Hippocampal formation (tissue), 2 donors: ENCODE results near the gene DLG2.
A peak's percentile ranks its signal among the peaks of the same experiment; 100 is the strongest.
"Not testable (repeated sequence)": the region's sequence is repeated elsewhere in the genome, so short reads cannot be mapped to it uniquely, and the experiment has no call there.

ENCODE experiments used
- DNase-seq, 2 donors: peaks; one replicate each; lab custom pipeline; 2025; lab: John Stamatoyannopoulos, UW

Gene DLG2

DNA sequence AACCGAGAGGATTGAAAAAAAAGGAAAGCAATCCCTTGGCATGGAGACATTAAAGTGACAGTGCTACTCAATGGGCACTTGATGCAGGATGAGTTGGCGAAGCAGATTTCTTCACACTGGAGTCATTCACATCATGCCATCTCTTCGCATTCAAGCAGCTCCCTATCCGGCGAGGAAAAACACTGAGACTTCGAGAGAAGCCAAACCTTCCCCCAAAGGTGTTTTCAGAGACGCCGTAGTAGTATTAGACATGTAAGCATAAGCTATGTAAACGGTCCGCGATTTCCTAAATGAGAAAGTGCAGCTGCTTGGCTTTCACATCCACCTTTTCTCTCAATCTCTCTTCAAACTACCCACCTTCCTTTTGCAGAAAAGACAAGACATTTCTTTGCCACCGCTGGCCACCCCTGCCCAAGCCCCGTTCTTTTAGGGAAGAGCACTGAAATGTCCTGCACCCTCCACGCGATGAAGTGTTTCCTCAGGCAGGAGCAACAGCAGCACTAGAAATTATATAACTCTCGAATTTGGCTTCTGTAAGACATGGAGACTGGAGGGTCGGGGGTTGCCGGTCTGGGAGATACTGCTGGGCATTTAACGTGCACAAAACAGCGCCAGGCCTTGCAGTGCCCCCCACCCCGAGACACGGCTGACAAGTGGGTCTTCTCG is at the start of gene DLG2:
DLG2 (minus strand) TSS at position 13 of the 666 bp plus-strand sequence.
- DNase-seq: peak; percentile 29 to 46

DNA sequence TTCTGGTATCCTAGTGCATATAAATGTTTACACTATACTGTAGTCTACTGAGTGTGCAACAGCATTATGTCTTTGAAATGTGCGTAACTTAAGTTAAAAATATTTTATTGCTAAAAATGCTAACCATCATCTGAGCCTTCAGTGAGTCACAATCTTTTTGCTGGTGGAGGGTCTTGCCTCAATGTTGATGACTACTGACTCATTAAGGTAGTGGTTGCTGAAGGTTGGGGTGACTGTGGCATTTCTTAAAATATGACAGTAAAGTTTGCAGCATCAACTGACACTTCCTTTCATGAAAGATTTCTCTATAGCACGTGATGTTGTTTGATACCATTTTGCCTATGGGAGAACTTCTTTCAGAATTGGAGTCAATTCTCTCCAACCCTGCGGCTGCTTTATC is 46.2 kb upstream of the DLG2 start:
- no peak for DNase-seq

DNA sequence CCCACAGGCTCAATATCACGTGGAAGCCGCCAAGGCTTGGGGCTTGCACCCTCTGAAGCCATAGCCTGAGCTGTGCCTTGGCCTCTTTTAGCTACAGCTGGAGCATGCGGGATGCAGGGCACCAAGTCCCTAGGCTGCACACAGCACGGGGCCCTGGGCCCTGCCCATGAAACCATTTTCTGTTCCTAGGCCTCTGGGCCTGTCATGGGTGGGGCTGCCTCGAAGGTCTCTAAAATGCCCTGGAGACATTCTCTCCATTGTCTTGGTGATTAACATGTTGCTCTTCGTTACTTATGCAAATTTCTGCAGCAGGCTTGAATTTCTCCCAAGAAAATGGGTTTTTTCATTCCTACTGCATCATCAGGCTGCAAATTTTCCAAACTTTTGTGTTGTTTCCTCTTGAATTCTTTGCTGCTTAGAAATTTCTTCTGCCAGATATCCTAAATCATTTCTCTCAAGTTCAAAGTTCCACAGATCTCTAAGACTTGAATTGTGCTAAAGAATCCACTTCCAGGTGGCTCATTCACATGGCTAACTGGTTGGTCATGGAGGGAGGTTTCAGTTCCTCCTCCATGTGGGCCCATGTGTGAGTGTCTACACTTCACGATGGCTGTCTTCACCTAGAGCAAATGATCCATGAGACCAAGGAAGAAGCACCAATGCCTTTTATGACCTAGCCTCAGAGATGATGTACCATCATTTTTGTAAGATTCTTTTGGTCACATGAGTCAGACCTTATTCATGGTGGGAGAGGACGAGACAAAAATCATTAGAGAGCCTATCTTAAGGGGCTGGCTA is 45.2 kb upstream of the DLG2 start:
- DNase-seq: no peak

DNA sequence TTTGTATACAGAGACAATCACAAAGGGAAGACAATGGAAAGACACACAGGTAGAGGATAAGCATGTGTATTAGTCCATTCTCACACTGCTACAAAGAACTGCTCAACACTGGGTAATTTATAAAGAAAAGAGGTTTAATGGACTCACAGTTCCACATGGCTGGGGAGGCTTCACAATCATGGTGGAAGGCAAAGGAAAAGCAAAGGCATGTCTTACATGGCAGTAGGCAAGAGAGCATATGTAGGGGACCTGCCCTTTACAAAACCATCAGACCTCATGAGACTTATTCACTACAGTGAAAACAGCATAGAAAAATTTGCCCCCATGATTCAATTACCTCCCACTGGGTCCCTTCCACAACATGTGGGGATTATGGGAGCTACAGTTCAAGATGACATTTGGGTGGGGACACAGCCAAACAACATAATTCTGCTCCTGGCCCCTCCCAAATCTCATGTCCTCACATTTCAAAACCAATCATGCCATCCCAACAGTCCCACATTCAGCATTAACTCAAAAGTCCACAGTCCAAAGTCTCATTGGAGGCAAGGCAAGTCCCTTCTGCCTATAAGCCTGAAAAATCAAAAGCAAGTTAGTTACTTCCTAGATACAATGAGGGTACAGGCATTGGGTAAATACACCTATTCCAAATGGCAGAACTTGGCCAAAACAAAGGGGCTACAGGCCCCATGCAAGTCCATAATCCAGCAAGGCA is 44.0 kb upstream of the DLG2 start:
- not testable (repeated sequence) for DNase-seq

DNA sequence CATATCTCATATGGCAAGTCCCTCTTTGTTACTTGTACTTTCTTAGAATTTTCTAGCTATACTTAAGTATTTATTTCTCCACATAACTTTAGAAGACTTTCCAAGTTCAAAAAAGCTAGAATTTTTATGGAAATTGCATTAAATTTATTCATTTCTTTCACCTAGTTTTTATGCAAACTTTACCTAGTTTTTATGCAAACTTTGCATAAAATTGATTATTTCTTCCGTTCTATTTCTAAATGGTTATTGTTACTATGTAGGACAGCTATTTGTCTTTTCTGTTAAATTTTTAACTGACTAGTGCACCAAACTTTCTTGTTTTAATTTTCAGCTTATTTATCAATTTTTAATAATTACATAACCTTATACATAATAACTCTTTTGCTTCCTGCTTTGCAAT is 41.0 kb upstream of the DLG2 start:
- no peak for DNase-seq

DNA sequence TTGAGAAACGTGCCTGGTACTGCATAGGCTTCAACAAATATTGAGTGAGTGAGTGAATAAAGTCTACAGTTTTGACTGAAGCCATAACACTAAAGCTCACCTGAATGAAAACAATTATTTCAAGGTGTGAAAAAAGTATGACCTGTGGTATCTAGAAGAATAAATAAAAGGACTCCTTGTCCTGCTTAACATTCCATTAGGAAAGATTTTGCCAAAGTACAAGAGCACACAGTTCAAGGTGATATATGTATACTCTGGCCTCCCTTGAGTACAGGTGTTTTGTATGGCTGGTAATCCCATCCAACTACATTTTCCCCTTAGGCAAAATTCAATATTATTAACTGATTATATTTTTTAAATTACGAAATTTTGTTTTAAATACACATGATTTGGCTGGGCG is 39.5 kb upstream of the DLG2 start:
- no peak for DNase-seq

DNA sequence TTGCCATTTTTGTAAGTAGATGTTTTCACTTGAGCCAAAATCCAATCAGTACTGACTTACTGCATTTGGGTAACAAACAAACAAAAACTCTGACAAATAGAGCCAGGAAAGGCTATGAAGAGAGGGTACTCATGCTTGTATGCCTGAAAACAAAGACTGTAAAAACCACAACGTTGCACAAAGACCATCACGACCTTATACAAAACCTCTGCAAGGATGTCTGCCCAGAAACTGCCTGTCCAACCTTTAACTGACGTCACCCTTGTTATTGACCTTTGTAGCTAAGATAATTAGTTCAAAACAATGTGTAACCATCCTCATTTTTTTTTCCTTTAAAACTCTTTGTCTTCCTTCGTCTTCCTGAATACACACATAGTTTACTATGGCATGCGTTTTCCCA is 38.6 kb upstream of the DLG2 start:
- DNase-seq: no peak

DNA sequence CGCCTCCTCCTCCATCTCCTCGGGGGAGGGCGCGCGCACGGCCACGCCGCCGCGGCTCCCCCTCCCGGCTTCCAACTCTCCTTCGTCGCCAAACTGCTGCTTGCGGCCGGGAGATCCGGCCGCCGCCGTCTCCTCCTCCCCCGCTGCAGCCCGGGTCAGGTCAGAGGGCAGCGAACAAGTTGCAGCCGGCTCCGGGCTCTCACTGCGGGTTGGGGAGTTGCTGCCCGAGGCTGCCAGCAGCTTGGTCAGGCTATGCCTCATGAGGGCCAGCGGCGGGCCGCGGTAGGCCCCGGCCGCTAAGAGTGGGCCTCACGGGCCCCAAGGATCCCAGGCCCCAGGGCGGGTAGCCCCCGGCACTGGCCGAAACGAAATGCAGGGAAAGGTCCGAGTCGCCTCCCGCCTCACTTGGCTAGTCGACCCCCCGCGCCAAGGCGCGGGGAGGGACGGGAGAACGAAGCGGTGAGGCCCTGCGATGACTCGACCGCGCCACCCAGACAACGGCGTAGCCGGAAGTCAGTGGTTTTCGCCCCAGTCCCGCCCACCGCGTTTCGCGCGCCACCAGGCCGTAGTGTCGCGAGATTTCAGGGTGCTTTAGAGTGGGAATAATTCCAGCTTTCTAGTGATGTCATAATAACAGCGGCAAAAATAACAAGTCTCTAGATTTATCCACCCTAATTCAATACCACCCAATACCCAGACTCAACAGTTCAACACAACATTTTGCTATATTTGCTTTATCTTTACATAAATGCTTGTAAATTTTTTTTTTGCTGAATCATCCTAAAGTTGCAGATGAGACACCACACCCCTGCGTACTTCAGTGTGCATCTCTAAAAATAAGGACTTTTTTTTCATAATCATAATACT is 37.7 kb upstream of the DLG2 start, which contains the start of gene CREBZF:
CREBZF (minus strand) TSS at position 515 of the 867 bp plus-strand sequence; CDS start at position 261, 254 bp downstream.
- DNase-seq: peak; percentile 88 to 95

DNA sequence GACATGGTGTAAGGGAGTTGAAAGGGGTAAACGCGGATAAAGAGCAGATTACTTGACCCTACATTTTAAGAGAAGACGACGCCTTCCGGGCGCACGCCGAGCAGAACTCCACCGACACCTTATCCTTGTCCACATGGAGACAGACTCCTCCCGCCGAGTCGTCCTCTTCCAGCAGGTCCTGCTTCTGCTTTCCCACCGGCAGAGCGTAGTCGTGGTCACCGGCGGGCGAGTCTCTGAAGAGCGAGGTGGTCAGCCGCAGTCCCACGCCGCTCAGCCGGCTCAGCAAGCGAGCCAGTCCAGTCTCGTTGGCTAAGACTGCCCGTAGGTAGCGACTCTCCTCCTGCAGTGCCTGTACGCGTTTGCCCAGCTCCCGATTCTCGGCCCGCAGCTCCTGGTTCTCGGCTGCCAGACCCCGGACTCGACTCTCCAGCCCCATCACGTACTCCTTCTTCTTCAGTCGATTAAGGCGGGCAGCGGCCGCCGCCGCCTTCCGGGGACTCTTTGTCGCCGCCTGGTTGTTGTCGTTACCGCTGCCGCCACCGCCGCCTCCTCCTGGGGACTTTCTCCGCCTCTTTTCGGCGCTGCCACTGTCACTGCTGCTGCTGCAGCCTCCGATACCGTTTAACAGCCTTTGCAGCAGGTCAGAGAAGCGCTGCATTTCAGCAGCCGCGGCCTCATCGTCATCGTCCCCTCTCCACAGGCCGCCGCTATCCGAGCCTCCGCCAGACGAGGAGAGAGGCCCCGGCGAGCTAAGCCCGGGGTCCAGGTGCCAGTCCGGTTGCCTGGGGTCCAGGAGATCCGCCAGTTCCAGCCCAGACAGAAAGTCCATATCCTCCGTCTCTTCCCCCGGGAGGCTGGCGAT is 36.8 kb upstream of the DLG2 start:
- DNase-seq: peak; percentile 56 to 71

DNA sequence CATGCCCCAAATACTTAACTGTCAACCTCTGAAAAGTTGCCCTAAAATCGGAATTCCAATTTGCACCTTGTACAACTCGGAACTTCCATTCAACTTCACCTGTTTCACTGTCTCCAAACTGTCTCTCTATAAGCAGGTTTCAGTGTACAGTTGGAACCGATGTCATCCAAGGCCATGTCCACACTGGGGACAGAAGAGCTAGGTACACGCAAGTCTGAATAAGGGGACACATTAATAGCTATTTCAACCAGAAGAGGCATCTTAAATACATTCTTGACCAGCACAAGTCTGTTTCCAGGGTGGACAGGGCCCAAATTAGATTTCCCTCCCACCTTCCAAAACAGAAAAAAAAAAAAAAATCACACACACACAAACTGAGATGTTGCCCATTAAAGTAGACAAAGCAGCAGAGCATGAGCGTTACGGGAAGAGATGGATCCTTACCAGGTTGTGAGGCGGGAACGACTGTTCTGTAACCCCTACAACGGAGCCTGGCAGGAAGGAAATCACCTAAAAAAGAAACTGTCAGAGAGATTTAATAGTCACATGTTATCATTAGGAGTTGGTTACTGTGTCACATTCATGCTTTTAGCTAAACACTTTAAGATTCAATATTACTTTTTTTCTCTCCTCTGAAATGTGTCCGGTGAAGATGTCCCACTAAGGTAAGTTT is 36.1 kb upstream of the DLG2 start:
- no peak for DNase-seq

DNA sequence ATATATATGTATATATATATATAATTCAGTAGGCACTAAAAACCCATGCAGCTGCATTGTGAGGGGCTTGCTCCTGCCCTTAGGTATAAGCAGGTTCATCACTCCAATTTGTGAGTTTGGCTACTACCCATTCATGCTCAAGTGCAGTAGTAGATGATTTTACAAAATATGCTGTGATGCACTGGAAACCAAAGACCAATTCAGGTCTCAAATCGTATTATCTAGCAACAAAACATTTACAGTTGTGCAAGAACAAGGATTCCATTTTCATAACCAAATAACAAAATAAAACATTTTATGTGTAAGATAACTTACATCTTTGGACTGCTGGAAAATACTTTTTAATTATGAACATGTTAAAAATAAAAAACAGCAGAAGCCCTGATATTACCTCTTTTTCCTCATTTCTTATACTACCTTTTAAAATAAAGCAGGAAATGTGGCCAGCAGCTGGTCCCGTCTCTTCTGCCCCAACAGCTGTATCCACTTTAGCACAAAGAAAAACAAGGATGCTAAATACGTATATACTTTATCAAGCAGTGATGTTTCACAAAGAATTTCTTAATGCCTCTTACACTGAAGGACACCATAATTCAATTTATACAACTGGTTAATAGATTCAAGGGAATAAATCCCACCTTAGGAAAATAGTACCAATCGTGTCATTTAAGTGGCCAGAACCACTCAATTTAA is 35.0 kb upstream of the DLG2 start:
- DNase-seq: no peak

DNA sequence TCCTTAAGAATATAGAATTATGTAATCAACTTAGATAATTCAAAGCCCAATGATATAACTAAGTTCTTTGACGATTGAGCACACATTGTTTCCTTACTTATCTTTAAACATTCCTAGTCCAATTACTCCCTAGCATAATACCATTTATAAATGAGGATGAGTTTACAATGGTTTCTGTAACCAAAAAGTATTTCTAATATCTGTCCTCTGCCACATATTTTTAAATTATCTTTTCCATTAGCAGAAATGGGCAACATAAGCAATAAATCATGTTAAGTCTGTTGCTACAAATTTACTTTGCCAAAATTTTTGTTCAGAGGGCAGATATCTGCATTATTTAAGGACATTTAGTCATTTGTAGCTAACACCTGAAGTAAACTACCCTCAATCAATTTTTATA is 31.0 kb upstream of the DLG2 start:
- no peak for DNase-seq

DNA sequence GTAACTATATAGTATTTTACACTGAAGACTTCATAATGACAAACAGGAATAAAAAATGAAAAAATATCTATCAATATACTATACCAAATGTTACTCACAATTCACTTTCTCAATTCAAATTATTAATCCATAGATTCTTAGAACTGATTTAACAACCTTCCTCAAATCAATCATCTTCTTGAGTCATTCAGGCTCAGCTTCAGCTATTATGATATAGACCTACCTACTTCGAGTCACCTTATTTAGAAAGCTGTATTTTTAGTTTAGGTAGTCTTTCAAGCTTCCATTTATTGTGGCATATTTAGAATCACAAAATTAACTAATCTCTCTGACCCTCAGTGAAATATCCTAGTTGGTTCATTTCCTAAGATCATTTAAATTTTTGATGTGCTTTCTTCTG is 29.6 kb upstream of the DLG2 start:
- DNase-seq: no peak

DNA sequence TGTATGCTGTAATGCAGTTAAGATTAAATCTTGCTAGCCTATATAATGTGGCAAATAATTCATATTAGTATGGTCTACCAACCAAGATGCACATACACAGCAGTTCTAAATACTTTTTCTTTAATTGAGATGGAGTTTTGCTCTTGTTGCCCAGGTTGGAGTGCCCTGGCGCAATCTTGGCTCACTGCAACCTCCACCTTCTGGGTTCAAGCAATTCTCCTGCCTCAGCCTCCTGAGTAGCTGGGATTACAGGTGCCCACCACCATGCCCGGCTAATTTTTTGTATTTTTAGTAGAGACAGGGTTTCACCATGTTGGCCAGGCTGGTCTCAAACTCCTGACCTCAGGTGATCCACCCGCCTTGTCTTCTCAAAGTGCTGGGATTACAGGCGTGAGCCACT is 27.2 kb upstream of the DLG2 start:
- not testable (repeated sequence) for DNase-seq

DNA sequence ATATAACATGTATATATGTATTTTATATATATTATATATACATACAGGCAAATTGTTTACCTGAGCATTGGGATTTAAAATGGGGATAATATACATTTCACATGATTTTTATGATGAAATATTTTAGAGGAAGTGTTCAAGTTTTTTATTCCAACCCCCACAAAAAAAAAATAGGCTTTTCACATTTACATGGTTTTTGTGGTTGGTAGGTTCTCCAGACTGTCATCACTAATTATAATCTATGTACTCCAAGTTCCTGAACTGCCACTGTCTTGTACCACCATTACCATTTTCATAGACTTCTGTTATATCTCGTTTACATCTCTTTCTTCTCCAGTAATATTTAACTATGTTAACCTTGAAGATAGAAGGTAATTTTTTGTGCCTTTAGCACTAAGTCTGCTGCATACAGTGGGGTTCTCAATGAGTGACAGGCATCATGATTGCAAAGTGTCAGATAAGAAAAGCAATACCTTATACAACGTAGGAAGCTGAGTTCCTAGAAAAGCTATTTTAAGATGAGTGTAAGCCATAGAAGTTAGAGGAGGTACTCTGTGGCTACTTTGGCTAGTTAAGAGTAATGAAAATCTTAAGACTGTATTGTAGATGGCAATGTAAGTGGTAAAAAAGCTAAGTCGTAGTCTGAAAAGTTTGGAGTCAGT is 25.8 kb upstream of the DLG2 start:
- no peak for DNase-seq

DNA sequence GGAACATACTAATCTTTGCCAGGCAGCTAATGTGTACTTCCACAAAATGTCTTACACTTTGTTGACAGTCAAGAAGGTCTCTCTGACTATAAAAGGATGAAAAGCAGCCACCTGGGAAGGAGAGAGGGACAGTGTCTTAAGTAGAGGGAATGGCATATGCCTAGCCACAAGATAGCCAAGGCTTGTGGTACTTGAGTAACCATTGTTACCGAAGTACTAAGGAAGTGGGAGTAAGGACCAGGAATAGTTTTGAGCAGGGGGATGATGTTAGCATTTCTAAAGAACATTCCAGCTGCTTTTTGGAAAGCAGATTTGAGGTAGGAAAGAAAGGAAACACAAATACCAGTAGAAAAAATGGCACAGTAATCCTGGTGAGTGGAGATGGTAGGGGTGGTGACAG is 24.0 kb upstream of the DLG2 start:
- DNase-seq: no peak

DNA sequence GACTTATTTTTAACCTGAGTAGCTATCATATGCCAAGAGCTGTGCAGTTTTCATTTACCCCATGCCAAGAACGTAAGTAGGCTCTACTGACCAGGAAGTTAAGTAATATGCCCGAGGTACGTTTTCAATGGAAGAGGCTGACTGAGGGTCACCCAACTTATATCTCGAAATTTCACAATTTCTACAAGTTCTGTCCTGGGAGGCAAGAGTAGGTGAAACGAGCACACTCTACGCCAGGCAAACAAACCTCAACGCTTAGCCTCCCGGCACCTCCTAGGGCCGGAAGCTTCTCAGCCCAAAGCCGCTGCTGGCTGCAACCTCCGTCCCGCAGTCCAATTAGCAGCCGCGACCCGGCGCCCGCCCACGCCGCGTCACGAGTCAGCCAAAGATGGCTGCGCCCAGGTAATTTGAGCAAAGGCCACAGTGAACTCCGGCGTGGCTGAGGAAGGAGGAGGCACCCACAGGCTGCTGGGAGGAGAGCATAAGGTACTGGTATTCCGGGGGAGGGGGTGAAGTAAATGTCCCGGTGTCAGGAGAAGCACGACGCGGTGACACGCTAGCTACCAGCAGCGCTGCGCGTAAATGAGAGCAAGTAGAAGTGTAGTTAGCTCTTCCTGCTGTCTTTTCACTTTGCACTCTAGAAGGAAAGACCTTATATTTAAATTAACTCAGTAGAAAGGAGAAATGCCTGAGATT is 20.6 kb upstream of the DLG2 start, which contains the start of gene TMEM126A:
TMEM126A (plus strand) TSS at position 364 of the 696 bp plus-strand sequence. CDS start 2,289 bp downstream, outside the sequence.
- DNase-seq: peak; percentile 85 to 86

DNA sequence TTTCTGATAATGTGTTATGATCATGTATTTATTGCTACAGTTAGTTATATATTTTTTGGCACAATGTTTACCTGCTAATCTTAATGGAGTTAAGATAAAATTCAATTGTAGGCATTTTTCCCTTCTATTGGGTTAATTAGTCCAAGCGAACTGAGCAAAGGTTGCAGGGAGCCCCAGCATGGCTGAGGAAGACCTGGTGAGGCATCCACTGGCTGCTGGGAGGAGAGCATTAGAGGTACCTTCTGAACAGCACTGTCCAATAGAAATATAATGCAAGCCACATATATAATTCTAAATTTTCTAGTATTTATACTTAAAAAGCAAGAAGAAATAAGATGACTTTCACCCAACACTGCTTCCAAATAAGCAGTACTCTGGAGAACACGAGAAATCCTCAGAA is 19.9 kb upstream of the DLG2 start:
- no peak for DNase-seq
